ENCODE results near the gene CEP112. TPM values are rescaled to one million over a fixed set of nuclear protein-coding genes. Genes with fewer than 3 reads are reported as not detected.

CEP112 gene
- total RNA-seq, 1 donor from 2014 or later, result 24.5 TPM

- DNase-seq (ENCODE audit: low read depth, low spot score), result no peak
- no peaks in the 10 kb centered on the region for H3K27me3 Mint-ChIP-seq (ENCODE audit: low read depth)
- H3K36me3 Mint-ChIP-seq (ENCODE audit: low read depth), result no peaks in the 10 kb centered on the region
- H3K27ac Mint-ChIP-seq (ENCODE audit: unreplicated experiment), result no peak overlapping the region
- H3K4me1 Mint-ChIP-seq, result peaks cover 13% of the 10 kb centered on the region
- H3K9me3 Mint-ChIP-seq, result no peaks in the 10 kb centered on the region
- no peak overlapping the region for H3K4me3 Mint-ChIP-seq
- no peak for TF ChIP-seq CTCF (conservative IDR thresholded peaks at IDR 0.05)
Measured at GRCh38 chr17:65750631-65751115, 441.3 kb downstream of the CEP112 start.

- Mint-ChIP-seq H3K9me3 (no peaks in the 10 kb centered on the region), H3K4me1 (peaks cover 13% of the 10 kb centered on the region), H3K27me3 (ENCODE audit: low read depth) (no peaks in the 10 kb centered on the region), H3K36me3 (ENCODE audit: low read depth) (no peaks in the 10 kb centered on the region), H3K27ac (ENCODE audit: unreplicated experiment) (no peak overlapping the region), H3K4me3 (no peak overlapping the region)
- no peak for DNase-seq (ENCODE audit: low read depth, low spot score)
- no peak for TF ChIP-seq CTCF (conservative IDR thresholded peaks at IDR 0.05)
Measured at GRCh38 chr17:65750166-65750565, 441.8 kb downstream of the CEP112 start.

- Mint-ChIP-seq H3K9me3 (no peaks in the 10 kb centered on the region), H3K27me3 (ENCODE audit: low read depth) (no peaks in the 10 kb centered on the region), H3K36me3 (ENCODE audit: low read depth) (no peaks in the 10 kb centered on the region), H3K4me1 (peaks cover 13% of the 10 kb centered on the region), H3K4me3 (no peak overlapping the region), H3K27ac (ENCODE audit: unreplicated experiment) (no peak overlapping the region)
- TF ChIP-seq CTCF (conservative IDR thresholded peaks at IDR 0.05), result no peak
- DNase-seq (ENCODE audit: low read depth, low spot score), result no peak
Measured at GRCh38 chr17:65749479-65749878, 442.5 kb downstream of the CEP112 start.

GRCh38 chr17:65745241-65745640, 446.7 kb downstream of the CEP112 start:
- Mint-ChIP-seq H3K27me3 (ENCODE audit: low read depth) (no peaks in the 10 kb centered on the region), H3K4me3 (no peak overlapping the region), H3K36me3 (ENCODE audit: low read depth) (no peaks in the 10 kb centered on the region), H3K9me3 (no peaks in the 10 kb centered on the region), H3K27ac (ENCODE audit: unreplicated experiment) (no peak overlapping the region), H3K4me1 (peaks cover 12% of the 10 kb centered on the region)
- DNase-seq (ENCODE audit: low read depth, low spot score), result no peak
- no peak for TF ChIP-seq CTCF (conservative IDR thresholded peaks at IDR 0.05)

- H3K27ac Mint-ChIP-seq (ENCODE audit: unreplicated experiment), result no peak overlapping the region
- no peaks in the 10 kb centered on the region for H3K36me3 Mint-ChIP-seq (ENCODE audit: low read depth)
- no peaks in the 10 kb centered on the region for H3K27me3 Mint-ChIP-seq (ENCODE audit: low read depth)
- no peak for TF ChIP-seq CTCF (conservative IDR thresholded peaks at IDR 0.05)
- no peak overlapping the region for H3K4me3 Mint-ChIP-seq
- no peak for DNase-seq (ENCODE audit: low read depth, low spot score)
- no peaks in the 10 kb centered on the region for H3K9me3 Mint-ChIP-seq
- peaks cover 12% of the 10 kb centered on the region for H3K4me1 Mint-ChIP-seq
Measured at GRCh38 chr17:65743308-65743655, 448.7 kb downstream of the CEP112 start.

All from neural crest cell (in vitro differentiated cells).